Activated CD4-positive, alpha-beta T cell treated with anti-CD3 and anti-CD28 coated beads, Interleukin-2, amount 10 ng/mL, durations not matched to agents 7 days and 5 days (primary cell): Measurements from ENCODE around the gene CTDSPL. TPM values are rescaled to one million over a fixed set of nuclear protein-coding genes. Genes with fewer than 3 reads are reported as not detected.

Experiments used
- CTCF ChIA-PET: fragments of 350-600 bp; sonication (Branson Sonifier 250); formaldehyde crosslinking; loops from one replicate; lab custom pipeline; 2021; ENCODE audit warnings: antibody characterized with exemption; lab: Charles Lee
- POLR2A ChIA-PET: fragments of 350-600 bp; sonication (Branson Sonifier 250); formaldehyde crosslinking; loops from one replicate; lab custom pipeline; 2021; ENCODE audit warnings: antibody characterized with exemption; lab: Charles Lee
- DNase-seq: peaks from one replicate; pipeline ENCODE4 v3.0.0-alpha.2; 2020
- H3K27ac Mint-ChIP-seq: one replicate; pipeline ENCODE4 v1.8.0; 2021; ENCODE audit warnings: mild to moderate bottlenecking, moderate library complexity, mixed read lengths
- H3K27me3 Mint-ChIP-seq: one replicate; pipeline ENCODE4 v1.8.0; 2021; ENCODE audit warnings: mixed read lengths
- H3K36me3 Mint-ChIP-seq: one replicate; pipeline ENCODE4 v1.8.0; 2021; ENCODE audit warnings: low read depth, mixed read lengths
- H3K4me1 Mint-ChIP-seq: one replicate; pipeline ENCODE4 v1.8.0; 2021; ENCODE audit warnings: mixed read lengths
- H3K4me3 Mint-ChIP-seq: one replicate; pipeline ENCODE4 v1.8.0; 2021; ENCODE audit warnings: mild to moderate bottlenecking, moderate library complexity, mixed read lengths
- H3K9me3 Mint-ChIP-seq: one replicate; pipeline ENCODE4 v1.8.0; 2021; ENCODE audit warnings: mixed read lengths
- total RNA-seq, 2 experiments: library from RNA; stranded (reverse); gene quantifications; one replicate each; pipeline ENCODE4 v1.2.3, GENCODE V29; 2021

CTDSPL gene
- total RNA-seq, 2 experiments from 2014 or later, result 4.6 to 4.7 TPM

DNA sequence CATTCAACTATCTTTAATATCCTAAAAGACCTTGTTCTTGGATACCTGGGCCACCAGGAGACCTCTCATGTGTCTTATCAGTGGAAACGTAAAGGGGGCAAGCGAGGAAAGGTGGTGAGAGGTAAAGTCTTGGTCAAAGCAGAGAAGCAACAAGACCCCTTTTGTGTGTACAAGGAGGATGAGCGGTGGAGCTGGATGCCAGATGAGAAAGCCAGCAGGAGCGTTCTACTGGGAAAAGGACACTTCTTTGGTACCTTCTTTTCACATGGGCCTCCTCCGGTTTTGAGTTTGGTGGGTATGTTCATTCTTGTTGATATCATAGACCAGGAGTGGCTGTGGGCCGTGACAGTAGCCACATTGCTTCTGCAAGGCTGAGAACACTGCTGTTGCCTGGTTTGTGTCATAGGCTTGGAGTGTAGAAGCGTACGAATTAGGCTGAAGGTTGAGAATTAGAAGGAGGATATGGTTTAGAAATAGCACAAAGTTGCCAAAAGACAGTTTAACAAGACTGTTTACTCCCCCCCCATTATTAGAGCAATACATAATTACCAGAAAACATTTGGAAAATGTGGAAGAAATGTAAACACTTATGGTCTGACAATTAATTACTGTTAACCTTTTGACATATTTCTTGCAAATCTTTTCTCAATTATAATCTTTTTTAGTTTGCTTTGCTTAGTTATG, 82.1 kb downstream of the CTDSPL start:
- no peaks in the 10 kb centered on the region for H3K9me3 Mint-ChIP-seq
- H3K27me3 Mint-ChIP-seq, result no peaks in the 10 kb centered on the region
- H3K4me1 Mint-ChIP-seq, result no peaks in the 10 kb centered on the region
- no peak overlapping the region for H3K4me3 Mint-ChIP-seq
- CTCF ChIA-PET, result interaction anchor here (0.7 to 1.2 kb wide), 2 partner anchors 9 to 37 kb away, joined by 3 read pairs; no protein-coding TSS in a partner anchor
- H3K27ac Mint-ChIP-seq, result no peak overlapping the region
- DNase-seq, result no peak
- H3K36me3 Mint-ChIP-seq, result no peaks in the 10 kb centered on the region
- POLR2A ChIA-PET, result no interaction called here

DNA sequence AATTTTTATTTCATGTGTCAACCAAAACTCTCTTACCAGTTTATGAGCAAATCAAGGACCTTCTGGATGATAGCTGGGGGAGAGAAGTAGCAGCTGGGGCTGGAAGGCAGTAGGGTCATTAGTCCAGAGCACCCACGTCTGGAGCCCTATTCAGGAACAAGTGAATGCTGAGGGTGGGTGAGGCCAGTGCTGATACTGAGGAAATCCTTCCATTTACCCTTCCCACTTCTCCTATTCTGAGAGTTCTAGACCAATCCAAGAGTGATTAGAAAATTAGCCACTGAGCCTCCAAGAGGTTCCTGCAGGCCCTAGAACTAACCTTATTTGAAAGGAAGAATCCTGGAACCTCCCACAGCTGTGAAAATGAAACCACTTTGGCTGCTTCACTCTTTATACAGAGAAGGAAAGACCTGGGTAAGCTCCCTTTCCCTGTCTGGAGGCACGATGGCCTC, 82.7 kb downstream of the CTDSPL start:
- no peaks in the 10 kb centered on the region for H3K36me3 Mint-ChIP-seq
- POLR2A ChIA-PET, result no interaction called here
- no peaks in the 10 kb centered on the region for H3K4me1 Mint-ChIP-seq
- no peak for DNase-seq
- H3K9me3 Mint-ChIP-seq, result no peaks in the 10 kb centered on the region
- no peak overlapping the region for H3K27ac Mint-ChIP-seq
- CTCF ChIA-PET, result interaction anchor here (0.7 kb wide), 1 partner anchor 37 kb away, joined by 3 read pairs; no protein-coding TSS in a partner anchor
- no peaks in the 10 kb centered on the region for H3K27me3 Mint-ChIP-seq
- H3K4me3 Mint-ChIP-seq, result no peak overlapping the region

DNA sequence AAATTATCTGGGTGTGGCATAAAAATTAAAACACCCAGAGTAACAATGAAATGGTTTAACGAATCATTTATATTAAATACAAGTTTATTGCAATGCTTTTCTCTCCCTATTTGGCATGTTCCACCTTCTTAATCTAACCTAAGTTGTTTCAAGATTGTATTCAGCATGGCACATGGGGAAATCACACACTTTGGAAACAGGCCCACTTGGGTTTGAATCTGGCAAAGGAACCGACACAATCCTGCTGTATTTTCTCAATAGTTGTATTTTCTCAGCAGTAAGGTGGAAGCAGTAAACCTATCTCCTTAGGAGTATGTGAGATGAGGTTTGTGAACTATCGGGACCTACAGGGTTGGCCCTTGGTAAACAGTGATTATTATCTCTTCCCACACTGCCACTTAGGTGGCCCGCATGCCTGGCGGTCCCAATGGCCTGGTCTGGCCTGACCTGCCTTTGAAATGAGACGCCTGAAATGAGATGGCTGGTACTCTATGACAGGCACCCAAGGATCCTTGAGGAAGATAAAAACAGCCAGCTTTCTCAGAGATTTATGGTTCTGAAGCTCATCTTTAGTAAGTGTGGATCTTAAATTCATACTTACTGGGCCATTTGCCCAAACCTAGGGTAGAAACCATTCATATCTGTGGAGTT, 83.6 kb downstream of the CTDSPL start:
- no peak overlapping the region for H3K4me3 Mint-ChIP-seq
- H3K4me1 Mint-ChIP-seq, result no peaks in the 10 kb centered on the region
- POLR2A ChIA-PET, result no interaction called here
- H3K9me3 Mint-ChIP-seq, result no peaks in the 10 kb centered on the region
- CTCF ChIA-PET, result interaction anchor here (1.0 kb wide), 1 partner anchor 10 kb away, joined by 3 read pairs; no protein-coding TSS in a partner anchor
- no peak overlapping the region for H3K27ac Mint-ChIP-seq
- H3K27me3 Mint-ChIP-seq, result no peaks in the 10 kb centered on the region
- DNase-seq, result no peak
- no peaks in the 10 kb centered on the region for H3K36me3 Mint-ChIP-seq

DNA sequence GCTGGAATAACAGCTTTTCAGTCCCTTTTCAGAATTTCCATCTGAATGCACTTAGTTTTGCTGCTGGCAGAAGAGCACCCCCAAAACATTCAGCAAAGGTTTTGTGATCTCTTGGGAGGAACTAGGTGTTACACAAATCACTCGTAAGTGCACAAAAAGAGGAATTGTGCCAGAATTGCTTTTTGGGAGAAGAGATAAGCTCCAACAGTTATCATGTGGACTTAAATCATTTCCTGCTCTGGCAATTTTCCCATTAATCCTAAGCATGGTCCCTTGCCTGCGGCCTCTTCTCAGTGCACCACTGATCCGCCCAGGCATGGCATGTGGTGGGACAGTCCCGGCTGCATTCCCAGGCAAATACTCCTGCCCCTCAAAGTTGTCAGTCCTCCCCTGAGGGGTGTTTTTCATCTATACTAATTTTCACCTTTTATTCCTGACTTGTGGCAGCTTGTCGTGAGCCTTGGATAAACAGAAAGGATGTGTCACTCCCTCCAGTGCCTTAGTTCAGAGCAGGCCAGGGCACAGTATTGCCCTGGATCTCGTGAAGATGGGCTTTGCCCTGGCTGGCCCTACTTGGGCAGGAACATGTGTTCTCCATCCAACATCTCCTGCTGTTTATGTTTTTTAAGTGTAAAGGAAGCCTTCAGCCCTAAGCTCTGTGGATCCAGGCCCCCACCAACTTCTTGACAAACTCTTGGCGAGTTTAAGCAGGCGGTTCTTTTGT, 84.3 kb downstream of the CTDSPL start:
- no peak overlapping the region for H3K4me3 Mint-ChIP-seq
- CTCF ChIA-PET, result interaction anchor here (1.0 to 1.5 kb wide), 2 partner anchors 8 to 10 kb away, joined by 3 read pairs; no protein-coding TSS in a partner anchor
- POLR2A ChIA-PET, result no interaction called here
- no peak for DNase-seq
- H3K27ac Mint-ChIP-seq, result no peak overlapping the region
- H3K9me3 Mint-ChIP-seq, result no peaks in the 10 kb centered on the region
- no peaks in the 10 kb centered on the region for H3K36me3 Mint-ChIP-seq
- H3K4me1 Mint-ChIP-seq, result no peaks in the 10 kb centered on the region
- no peaks in the 10 kb centered on the region for H3K27me3 Mint-ChIP-seq

DNA sequence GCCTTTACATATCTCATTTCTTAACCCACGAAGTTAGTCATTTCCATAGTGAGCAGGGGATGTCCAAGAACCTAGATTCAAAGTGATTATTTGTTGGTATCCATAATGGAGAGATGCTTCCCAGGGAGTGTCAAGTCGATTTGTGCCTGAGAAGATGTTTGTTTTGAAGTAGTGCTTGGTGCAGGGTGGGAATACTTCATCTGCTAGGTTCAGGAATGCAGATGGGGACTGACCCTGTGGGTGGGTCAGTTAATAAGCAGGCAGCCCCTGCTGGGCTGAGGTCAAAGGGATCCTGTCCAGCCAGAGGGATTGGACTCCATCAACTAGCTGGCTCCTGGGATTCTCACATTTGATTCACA, 84.8 kb downstream of the CTDSPL start:
- Mint-ChIP-seq H3K4me3 (no peak overlapping the region), H3K27me3 (no peaks in the 10 kb centered on the region), H3K36me3 (no peaks in the 10 kb centered on the region), H3K27ac (no peak overlapping the region), H3K9me3 (no peaks in the 10 kb centered on the region), H3K4me1 (no peaks in the 10 kb centered on the region)
- ChIA-PET POLR2A (no interaction called here), CTCF (interaction anchor here (1.5 kb wide), 1 partner anchor 8 kb away, joined by 3 read pairs; no protein-coding TSS in a partner anchor)
- no peak for DNase-seq

DNA sequence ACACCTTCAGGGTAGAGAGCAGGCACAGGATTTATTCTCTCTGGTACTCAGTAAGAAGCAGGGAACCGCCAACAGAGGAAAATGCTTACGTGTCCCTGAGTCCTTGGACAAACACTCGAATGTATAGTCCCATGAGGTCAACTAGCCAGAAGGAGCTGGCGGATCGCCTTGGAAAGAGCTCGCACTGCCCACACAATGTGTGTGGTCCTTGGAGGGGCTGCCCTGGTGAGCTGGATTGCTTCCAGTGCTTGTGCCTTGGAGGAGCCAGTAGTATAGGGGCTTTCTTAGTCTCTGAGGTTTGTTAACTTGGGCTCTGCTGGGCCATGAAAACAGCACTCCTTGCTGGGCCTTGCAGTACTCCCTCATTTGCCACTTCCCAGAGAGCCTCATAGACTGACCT, 88.2 kb downstream of the CTDSPL start:
- POLR2A ChIA-PET, result no interaction called here
- DNase-seq, result no peak
- Mint-ChIP-seq H3K4me1 (no peaks in the 10 kb centered on the region), H3K27me3 (no peaks in the 10 kb centered on the region), H3K36me3 (peaks cover 2% of the 10 kb centered on the region), H3K27ac (no peak overlapping the region), H3K4me3 (no peak overlapping the region), H3K9me3 (peaks cover 5% of the 10 kb centered on the region)
- CTCF ChIA-PET, result no interaction called here

DNA sequence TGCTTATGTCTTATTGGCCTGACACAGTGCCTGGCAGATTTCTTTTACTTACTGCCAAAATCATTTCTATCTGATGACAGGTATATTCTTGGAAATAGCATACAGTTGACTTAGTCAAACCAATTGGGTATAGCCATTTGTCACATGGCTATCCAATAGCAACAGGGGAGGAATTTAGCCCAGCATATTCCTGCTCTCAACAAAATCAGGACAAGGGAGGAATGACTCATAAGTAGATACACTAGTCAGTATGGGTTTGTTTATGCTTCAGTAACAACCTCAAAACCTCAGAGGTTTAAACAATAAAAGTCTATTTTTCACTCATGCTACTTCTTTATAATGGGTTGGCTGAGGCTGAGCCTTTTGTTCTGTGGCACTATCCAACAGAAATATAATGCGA, 90.9 kb downstream of the CTDSPL start:
- Mint-ChIP-seq H3K36me3 (peaks cover 5% of the 10 kb centered on the region), H3K27me3 (no peaks in the 10 kb centered on the region), H3K27ac (no peak overlapping the region), H3K4me3 (no peak overlapping the region), H3K9me3 (peaks cover 5% of the 10 kb centered on the region), H3K4me1 (peaks cover 21% of the 10 kb centered on the region)
- ChIA-PET CTCF (no interaction called here), POLR2A (no interaction called here)
- DNase-seq, result no peak

DNA sequence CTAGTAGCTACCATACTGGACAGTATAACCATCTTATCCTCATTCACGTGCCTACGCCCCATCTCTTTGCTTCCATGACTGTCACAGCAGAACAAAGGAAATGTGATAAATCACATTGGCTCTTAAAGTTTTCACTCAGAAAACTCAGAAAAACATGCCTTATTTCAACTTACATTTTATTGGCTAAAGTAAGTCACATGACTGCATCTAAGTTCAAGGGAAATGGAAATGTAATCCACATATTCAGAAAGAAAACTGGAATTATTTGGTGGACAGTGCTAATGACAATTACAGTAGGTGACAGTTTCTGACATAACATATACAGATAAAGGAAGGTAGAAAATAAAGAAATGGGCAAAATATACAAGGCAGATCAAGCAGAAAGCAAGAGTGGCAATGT, 91.5 kb downstream of the CTDSPL start:
- CTCF ChIA-PET, result interaction anchor here (0.9 to 1.0 kb wide), 2 partner anchors 33 to 43 kb away, joined by 3 read pairs; no protein-coding TSS in a partner anchor
- Mint-ChIP-seq H3K4me1 (peaks cover 27% of the 10 kb centered on the region), H3K4me3 (no peak overlapping the region), H3K27me3 (no peaks in the 10 kb centered on the region), H3K9me3 (peaks cover 5% of the 10 kb centered on the region), H3K36me3 (peaks cover 5% of the 10 kb centered on the region), H3K27ac (no peak overlapping the region)
- POLR2A ChIA-PET, result no interaction called here
- DNase-seq, result no peak

DNA sequence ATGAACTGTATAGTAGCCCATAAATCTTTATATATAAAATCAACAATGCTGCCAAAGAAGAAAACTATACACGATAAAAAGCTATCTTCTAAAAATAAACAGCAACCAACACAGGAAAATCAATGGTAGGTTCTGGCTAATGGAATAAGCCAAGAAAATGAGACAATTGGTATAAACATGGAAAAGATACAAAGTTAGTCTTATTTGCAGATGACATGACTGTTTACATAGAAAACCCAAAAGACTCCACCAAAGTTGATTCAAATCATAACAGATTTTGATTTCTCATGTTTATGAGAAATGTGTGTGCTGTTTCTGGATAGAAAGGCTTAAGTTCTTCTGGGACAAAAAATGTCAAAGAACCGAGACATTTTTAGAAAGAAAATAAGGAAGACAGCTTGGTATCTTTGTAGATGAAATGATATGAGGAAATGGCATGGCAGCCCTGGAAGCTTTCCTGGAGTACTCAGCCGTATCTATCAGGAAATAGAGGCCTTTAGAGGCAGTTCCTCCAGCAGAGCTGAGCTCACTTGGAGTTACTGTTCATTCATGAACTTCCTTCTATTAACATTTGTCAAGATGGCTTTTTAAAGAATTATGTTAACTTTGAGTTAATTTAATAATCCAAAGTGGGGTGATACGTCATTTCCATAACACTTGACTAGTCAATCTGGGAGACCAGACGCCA, 92.2 kb downstream of the CTDSPL start:
- peaks cover 27% of the 10 kb centered on the region for H3K4me1 Mint-ChIP-seq
- no peaks in the 10 kb centered on the region for H3K27me3 Mint-ChIP-seq
- no peak overlapping the region for H3K27ac Mint-ChIP-seq
- ChIA-PET POLR2A (no interaction called here), CTCF (interaction anchor here (0.9 to 4.3 kb wide), 3 partner anchors 15 to 44 kb away, joined by 3 to 26 read pairs (median 3); no protein-coding TSS in a partner anchor)
- DNase-seq, result no peak
- H3K4me3 Mint-ChIP-seq, result no peak overlapping the region
- peaks cover 5% of the 10 kb centered on the region for H3K36me3 Mint-ChIP-seq
- peaks cover 5% of the 10 kb centered on the region for H3K9me3 Mint-ChIP-seq

DNA sequence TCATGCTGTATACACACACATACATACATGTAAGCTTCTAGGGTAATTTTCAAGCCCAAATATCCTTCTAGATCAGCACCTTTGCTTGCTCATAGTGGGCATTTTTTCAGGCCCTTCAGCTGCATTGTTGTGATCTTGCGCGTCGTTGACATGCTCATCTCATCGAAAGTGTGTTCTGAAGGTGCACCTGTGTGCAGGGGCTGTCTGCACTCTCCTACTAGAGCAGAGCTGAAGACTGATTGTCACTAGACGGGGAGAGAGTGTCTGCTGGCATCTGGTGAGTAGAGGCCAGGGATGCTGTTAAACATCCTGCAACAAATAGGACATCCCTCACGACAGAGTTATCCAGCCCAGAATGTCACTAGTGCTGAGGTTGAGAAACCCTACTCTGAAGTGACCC, 93.2 kb downstream of the CTDSPL start:
- H3K4me3 Mint-ChIP-seq, result no peak overlapping the region
- CTCF ChIA-PET, result interaction anchor here (1.9 to 4.3 kb wide), 4 partner anchors 11 to 100 kb away, joined by 4 to 26 read pairs (median 6); no protein-coding TSS in a partner anchor
- no peak for DNase-seq
- peaks cover 5% of the 10 kb centered on the region for H3K36me3 Mint-ChIP-seq
- H3K9me3 Mint-ChIP-seq, result peaks cover 5% of the 10 kb centered on the region
- H3K27me3 Mint-ChIP-seq, result no peaks in the 10 kb centered on the region
- peaks cover 27% of the 10 kb centered on the region for H3K4me1 Mint-ChIP-seq
- POLR2A ChIA-PET, result no interaction called here
- no peak overlapping the region for H3K27ac Mint-ChIP-seq

DNA sequence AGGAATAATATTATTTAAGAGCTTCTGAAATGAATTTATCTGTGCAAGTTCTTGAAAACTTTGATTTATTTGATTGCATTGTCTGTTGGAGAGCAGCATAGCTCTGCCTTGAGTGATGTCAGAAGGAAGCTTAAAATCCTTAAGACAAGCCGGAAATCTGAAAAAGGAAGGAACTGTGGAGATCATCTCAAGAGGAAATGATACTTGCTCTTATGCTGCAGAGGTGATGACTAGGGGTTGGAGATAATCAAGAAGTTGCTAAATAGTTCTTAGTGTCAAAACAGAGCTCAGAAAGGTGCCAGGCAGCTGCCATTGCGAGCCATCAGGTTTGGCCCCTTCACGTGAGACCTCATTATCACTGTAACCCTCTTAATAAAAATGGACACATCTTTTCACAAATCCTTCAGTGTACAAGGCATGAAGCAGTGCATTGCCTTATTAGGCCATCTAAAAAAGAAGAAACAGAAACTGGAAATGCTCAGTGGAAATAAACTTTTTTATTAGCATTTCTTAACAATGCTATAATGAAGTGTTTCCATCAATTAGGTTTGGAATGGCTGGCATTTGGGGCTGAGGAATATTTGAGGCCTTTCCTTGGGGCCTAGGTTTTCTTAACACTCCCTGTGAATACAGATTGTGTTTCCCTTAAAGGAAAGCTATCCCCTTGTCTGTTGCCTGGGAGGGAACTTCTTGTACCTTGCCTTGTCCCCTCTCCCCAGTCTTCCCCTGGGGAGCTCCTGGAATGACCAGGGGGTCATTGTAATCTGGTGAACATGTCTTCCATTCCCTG, 94.4 kb downstream of the CTDSPL start:
- H3K27ac Mint-ChIP-seq, result peak overlapping the region; percentile 75
- H3K9me3 Mint-ChIP-seq, result peaks cover 5% of the 10 kb centered on the region
- H3K4me3 Mint-ChIP-seq, result no peak overlapping the region
- no peaks in the 10 kb centered on the region for H3K27me3 Mint-ChIP-seq
- H3K4me1 Mint-ChIP-seq, result peaks cover 27% of the 10 kb centered on the region
- POLR2A ChIA-PET, result interaction anchor here (0.9 kb wide), 1 partner anchor 11 kb away, joined by 3 read pairs; no protein-coding TSS in a partner anchor
- no peak for DNase-seq
- CTCF ChIA-PET, result interaction anchor here (1.0 to 4.3 kb wide), 6 partner anchors 10 to 101 kb away, joined by 3 to 26 read pairs (median 4); no protein-coding TSS in a partner anchor
- H3K36me3 Mint-ChIP-seq, result peaks cover 5% of the 10 kb centered on the region
